Measurements from ENCODE around the gene WLS. TPM values are rescaled to one million over a fixed set of nuclear protein-coding genes. Genes with fewer than 3 reads are reported as not detected.

WLS gene
- total RNA-seq, 4 donors from 2014 or later, result 37.8 to 56.3 (median 48.7) TPM

DNA sequence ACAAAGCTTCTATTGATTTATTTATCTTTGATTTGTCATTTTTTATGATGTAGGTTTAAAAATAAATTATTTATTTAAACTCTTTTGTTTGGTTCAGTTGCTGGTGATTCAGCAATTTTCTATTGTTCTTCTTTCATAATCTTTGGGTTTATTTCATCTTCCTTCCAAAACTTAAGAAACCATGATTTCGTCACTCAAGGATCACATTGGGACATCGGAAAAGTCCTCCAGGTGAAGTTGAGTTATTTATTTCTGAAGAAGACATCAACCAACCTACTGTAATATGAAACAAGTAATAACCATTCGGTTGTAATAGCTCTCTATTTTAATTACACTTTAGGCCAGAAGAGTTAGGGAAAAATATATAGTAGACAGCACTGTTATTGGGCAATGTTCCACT is 23.0 kb upstream of the WLS start:
- no peak for TF ChIP-seq POLR2A (IDR thresholded peaks at IDR 0.05)
- TF ChIP-seq CTCF (IDR thresholded peaks at IDR 0.05), result no peak
- intact Hi-C loops (cut with DNase I; ENCODE audit: low total_unique reads), result no loop called here
- H3K4me3 ChIP-seq (ENCODE audit: low read depth, poor library complexity, severe bottlenecking), result no peak overlapping the region
- 74 to 82% methylated on average over 3 of the region's 3 CpGs for WGBS, 2 donors
- DNase-seq (ENCODE audit: low spot score in 2 of 2), result no peak

DNA sequence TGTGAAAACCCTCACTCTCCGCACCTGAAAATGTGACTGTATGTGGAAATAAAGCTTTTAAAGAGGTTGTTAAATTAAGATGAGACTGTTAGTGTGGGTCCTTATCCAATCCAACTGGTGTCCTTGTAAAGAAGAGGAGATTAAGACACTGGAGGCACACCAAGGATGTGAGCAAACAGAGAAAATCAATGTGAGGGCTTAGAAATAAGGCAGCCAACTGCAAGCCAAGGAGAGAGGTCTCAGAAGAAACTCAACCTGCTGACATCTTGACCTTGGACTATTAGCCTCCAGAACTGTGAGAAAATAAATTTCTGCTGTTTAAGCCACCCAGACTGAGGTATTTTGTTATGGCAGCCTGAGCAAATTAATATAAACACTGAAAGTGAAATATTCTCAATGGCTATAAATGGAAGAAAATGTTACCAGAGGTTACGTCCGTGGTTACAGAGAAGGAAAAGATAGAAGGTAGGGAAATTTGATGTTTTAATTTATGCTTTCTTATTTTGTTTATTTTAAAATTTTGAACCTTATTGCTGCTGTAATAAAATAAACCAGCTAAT is 22.4 kb upstream of the WLS start:
- TF ChIP-seq POLR2A (IDR thresholded peaks at IDR 0.05) (no peak), CTCF (IDR thresholded peaks at IDR 0.05) (no peak)
- no peak overlapping the region for H3K4me3 ChIP-seq (ENCODE audit: low read depth, poor library complexity, severe bottlenecking)
- intact Hi-C loops (cut with DNase I; ENCODE audit: low total_unique reads), result no loop called here
- WGBS, 2 donors, result 77 to 88% methylated on average over 3 of the region's 3 CpGs
- no peak for DNase-seq (ENCODE audit: low spot score in 2 of 2)

DNA sequence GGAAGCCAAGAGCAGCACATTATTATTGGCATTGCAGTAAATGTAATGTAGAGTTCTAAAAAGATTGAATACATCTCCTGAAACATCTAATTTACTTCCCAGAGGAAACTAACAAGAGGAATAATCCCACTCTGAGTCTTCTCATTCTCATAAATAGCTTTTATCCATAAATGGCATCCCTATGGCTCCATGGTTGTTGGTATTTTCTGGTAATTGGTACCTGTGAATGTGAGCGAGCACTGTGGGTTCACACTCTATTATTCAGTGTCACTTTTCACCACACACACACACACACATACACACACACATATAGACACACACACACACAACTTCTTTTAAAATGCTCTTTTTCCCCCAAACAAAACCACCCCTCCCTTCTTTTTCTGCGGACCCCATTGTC is 4.7 kb upstream of the WLS start:
- intact Hi-C loops (cut with DNase I; ENCODE audit: low total_unique reads), result no loop called here
- H3K4me3 ChIP-seq (ENCODE audit: low read depth, poor library complexity, severe bottlenecking), result no peak overlapping the region
- no peak for TF ChIP-seq POLR2A (IDR thresholded peaks at IDR 0.05)
- no peak for TF ChIP-seq CTCF (IDR thresholded peaks at IDR 0.05)
- DNase-seq (ENCODE audit: low spot score in 2 of 2), result no peak
- 94 to 95% methylated on average over 2 of the region's 2 CpGs for WGBS, 2 donors

DNA sequence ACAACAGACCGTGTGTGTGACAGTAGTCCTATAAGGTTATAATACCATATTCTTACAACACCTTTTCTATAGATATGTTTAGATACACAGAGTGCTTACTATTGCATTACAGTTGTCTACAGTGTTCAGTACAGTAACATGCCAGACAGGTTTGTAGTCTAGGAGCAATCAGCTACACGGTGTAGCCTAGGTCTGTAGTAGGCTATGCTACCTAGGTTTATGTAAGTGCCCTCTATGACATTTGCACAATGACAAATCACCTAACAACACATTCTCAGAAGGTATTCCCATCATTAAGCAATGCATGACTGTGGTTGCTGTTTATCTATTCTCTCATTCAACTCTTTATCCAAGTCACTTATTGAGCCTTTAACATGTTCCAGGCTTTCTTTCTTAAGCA is 1.8 kb upstream of the WLS start:
- no peak overlapping the region for H3K4me3 ChIP-seq (ENCODE audit: low read depth, poor library complexity, severe bottlenecking)
- 68 to 75% methylated on average over 2 of the region's 2 CpGs for WGBS, 2 donors
- TF ChIP-seq POLR2A (IDR thresholded peaks at IDR 0.05) (no peak), CTCF (IDR thresholded peaks at IDR 0.05) (no peak)
- intact Hi-C loops (cut with DNase I; ENCODE audit: low total_unique reads), result loop anchor here (5.0 kb wide), 1 partner anchor 112 kb away; no protein-coding TSS in a partner anchor
- no peak for DNase-seq (ENCODE audit: low spot score in 2 of 2)

DNA sequence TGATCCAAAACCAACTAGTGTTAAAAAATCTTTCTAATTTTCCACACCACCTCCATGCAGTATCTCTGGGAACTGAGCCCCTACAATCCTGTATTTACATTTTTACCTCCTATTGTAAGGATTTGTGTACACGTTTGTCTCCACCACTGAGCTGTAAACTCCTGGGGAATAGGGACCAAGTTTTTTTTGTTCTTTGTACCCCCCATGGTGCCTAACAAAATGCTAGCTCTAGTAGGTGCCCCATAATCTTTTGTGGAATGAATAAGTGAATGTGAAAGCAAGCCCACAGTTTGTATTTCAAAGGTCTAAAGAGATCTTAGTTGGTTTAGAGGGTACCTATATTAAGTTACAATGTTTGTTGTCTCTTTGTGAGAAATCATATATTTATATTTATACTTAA is 879 bp upstream of the WLS start:
- no peak overlapping the region for H3K4me3 ChIP-seq (ENCODE audit: low read depth, poor library complexity, severe bottlenecking)
- no peak for DNase-seq (ENCODE audit: low spot score in 2 of 2)
- no peak for TF ChIP-seq POLR2A (IDR thresholded peaks at IDR 0.05)
- intact Hi-C loops (cut with DNase I; ENCODE audit: low total_unique reads), result loop anchor here (5.0 kb wide), 1 partner anchor 111 kb away; no protein-coding TSS in a partner anchor
- 50 to 54% methylated on average over 1 of the region's 1 CpG for WGBS, 2 donors

- peak; percentile 71 to 92 for DNase-seq (ENCODE audit: low spot score in 2 of 2)
- peak overlapping the region; percentile 58 for H3K4me3 ChIP-seq (ENCODE audit: low read depth, poor library complexity, severe bottlenecking)
- intact Hi-C loops (cut with DNase I; ENCODE audit: low total_unique reads), result loop anchor here (5.0 kb wide), 1 partner anchor 109 kb away; no protein-coding TSS in a partner anchor
- 1 to 2% methylated on average over 30 of the region's 31 CpGs for WGBS, 2 donors
- no peak for TF ChIP-seq POLR2A (IDR thresholded peaks at IDR 0.05)
- TF ChIP-seq CTCF (IDR thresholded peaks at IDR 0.05), result no peak
Observed at GRCh38 chr1:68231627-68232288, 565 bp downstream of the WLS start.

All from lower leg skin (tissue), 4 donors.